HEK293 (cell line): ENCODE measurements around the gene ICOSLG.
A peak's percentile ranks its signal among the peaks of the same experiment; 100 is the strongest.

Experiments
- CTCF ChIA-PET: fragments of 350-600 bp; formaldehyde crosslinking; extraction: SDS; loops from one replicate; lab custom pipeline; 2021; ENCODE audit warnings: antibody characterized with exemption; lab: Yijun Ruan, JAX
- POLR2A ChIA-PET: fragments of 300-600 bp; formaldehyde crosslinking; extraction: SDS; loops from one replicate; lab custom pipeline; 2020; ENCODE audit warnings: antibody characterized with exemption, inconsistent platforms; lab: Yijun Ruan, JAX
- H3K27ac ChIP-seq: fragments of 200-500 bp; sonication (Bioruptor generic); 2 replicates; pipeline ENCODE4 v1.5.1; 2014; ENCODE audit warnings: low read depth, low read length, control low read depth, inconsistent platforms; ENCODE audit errors: extremely low read depth
- H3K36me3 ChIP-seq, 2 experiments: fragments of 200-500 bp in 1 of 2; sonication (Bioruptor generic) in 1 of 2; 1 replicate in 1 of 2; 2 replicates in 1 of 2; pipeline ENCODE4 v1.5.1; 2014 to 2017; ENCODE audit warnings: inconsistent platforms in 2 of 2, low read length in 2 of 2; ENCODE audit not compliant: control insufficient read depth in 2 of 2, insufficient read depth in 1 of 2
- H3K4me1 ChIP-seq: fragments of 200-500 bp; sonication (Bioruptor generic); 2 replicates; pipeline ENCODE4 v1.5.1; 2014; ENCODE audit warnings: mild to moderate bottlenecking, low read length, inconsistent platforms; ENCODE audit not compliant: control insufficient read depth, insufficient read depth
- H3K4me3 ChIP-seq: 2 replicates; pipeline ENCODE4 v1.5.1; 2011; ENCODE audit warnings: low read depth, mild to moderate bottlenecking, control low read depth, low read length, moderate library complexity
- H3K9me3 ChIP-seq: fragments of 200-500 bp; sonication (Bioruptor generic); 2 replicates; pipeline ENCODE4 v1.5.1; 2014; ENCODE audit warnings: low read depth, low read length, inconsistent platforms; ENCODE audit not compliant: control insufficient read depth, insufficient read depth
- BCL11B ChIP-seq: fragments of 450-650 bp; formaldehyde crosslinking; IDR thresholded peaks from 2 replicates; pipeline ENCODE4 v1.5.1; 2016; ENCODE audit warnings: low read depth, missing biosample characterization, missing genetic modification characterization
- EGR2 ChIP-seq: fragments of 450-650 bp; formaldehyde crosslinking; IDR thresholded peaks from 2 replicates; pipeline ENCODE4 v1.5.1; 2016; ENCODE audit warnings: low read depth, missing biosample characterization, missing genetic modification characterization
- GLI2 ChIP-seq: fragments of 450-650 bp; formaldehyde crosslinking; IDR thresholded peaks from 2 replicates; pipeline ENCODE4; 2017; ENCODE audit warnings: missing biosample characterization, missing genetic modification characterization, low read depth, borderline replicate concordance
- HOXC10 ChIP-seq: sonication (generic); formaldehyde crosslinking; IDR thresholded peaks from 2 replicates; pipeline ENCODE4 v1.8.1; 2023; ENCODE audit warnings: mild to moderate bottlenecking, missing genetic modification reagents
- HOXD13 ChIP-seq: sonication (generic); formaldehyde crosslinking; IDR thresholded peaks from 2 replicates; pipeline ENCODE4 v1.8.0; 2022; ENCODE audit warnings: missing genetic modification reagents, borderline replicate concordance
- KLF1 ChIP-seq: fragments of 450-650 bp; formaldehyde crosslinking; IDR thresholded peaks from 2 replicates; pipeline ENCODE4 v1.5.1; 2016; ENCODE audit warnings: missing biosample characterization, missing genetic modification characterization
- PRDM1 ChIP-seq: fragments of 450-650 bp; formaldehyde crosslinking; IDR thresholded peaks from 2 replicates; pipeline ENCODE4; 2016; ENCODE audit warnings: missing biosample characterization, missing genetic modification characterization
- SETDB1 ChIP-seq: IDR thresholded peaks from one replicate; pipeline ENCODE4 v1.6.1; 2017; ENCODE audit warnings: mild to moderate bottlenecking, low read length, moderate library complexity, mixed read lengths; ENCODE audit not compliant: insufficient read length
- SP2 ChIP-seq: fragments of 450-650 bp; formaldehyde crosslinking; IDR thresholded peaks from 2 replicates; pipeline ENCODE4 v1.5.1; 2016; ENCODE audit warnings: missing biosample characterization, missing genetic modification characterization
- SP3 ChIP-seq: fragments of 450-650 bp; formaldehyde crosslinking; IDR thresholded peaks from 2 replicates; pipeline ENCODE4 v1.5.1; 2016; ENCODE audit warnings: missing biosample characterization, missing genetic modification characterization
- ZFHX2 ChIP-seq: fragments of 450-650 bp; formaldehyde crosslinking; conservative IDR thresholded peaks from 2 replicates; pipeline ENCODE4 v1.5.1; 2016; ENCODE audit warnings: missing biosample characterization, missing genetic modification characterization
- ZNF114 ChIP-seq: fragments of 450-650 bp; formaldehyde crosslinking; IDR thresholded peaks from 2 replicates; pipeline ENCODE4 v1.5.0; 2017; ENCODE audit warnings: missing biosample characterization, missing genetic modification characterization
- ZNF121 ChIP-seq: fragments of 450-650 bp; formaldehyde crosslinking; IDR thresholded peaks from 2 replicates; pipeline ENCODE4 v1.5.1; 2016; ENCODE audit warnings: missing biosample characterization, missing genetic modification characterization
- ZNF175 ChIP-seq: fragments of 450-650 bp; formaldehyde crosslinking; IDR thresholded peaks from 2 replicates; pipeline ENCODE4 v1.5.1; 2016; ENCODE audit warnings: missing biosample characterization, missing genetic modification characterization
- ZNF19 ChIP-seq: fragments of 450-650 bp; formaldehyde crosslinking; IDR thresholded peaks from 2 replicates; pipeline ENCODE4; 2016; ENCODE audit warnings: missing biosample characterization, missing genetic modification characterization, low read depth
- ZNF202 ChIP-seq: fragments of 450-650 bp; formaldehyde crosslinking; IDR thresholded peaks from 2 replicates; pipeline ENCODE4 v1.5.1; 2016; ENCODE audit warnings: missing biosample characterization, missing genetic modification characterization, borderline replicate concordance
- ZNF394 ChIP-seq: fragments of 450-650 bp; formaldehyde crosslinking; IDR thresholded peaks from 2 replicates; pipeline ENCODE4 v1.5.1; 2016; ENCODE audit warnings: missing biosample characterization, missing genetic modification characterization, mild to moderate bottlenecking, moderate library complexity, borderline replicate concordance
- ZNF600 ChIP-seq: fragments of 450-650 bp; formaldehyde crosslinking; IDR thresholded peaks from 2 replicates; pipeline ENCODE4 v1.5.1; 2016; ENCODE audit warnings: missing biosample characterization, missing genetic modification characterization
- ZNF624 ChIP-seq: fragments of 450-650 bp; formaldehyde crosslinking; IDR thresholded peaks from 2 replicates; pipeline ENCODE4 v1.5.1; 2017; ENCODE audit warnings: missing biosample characterization, missing genetic modification characterization
- ZNF707 ChIP-seq: fragments of 450-650 bp; formaldehyde crosslinking; IDR thresholded peaks from 2 replicates; pipeline ENCODE4 v1.5.1; 2016; ENCODE audit warnings: missing biosample characterization, missing genetic modification characterization
- ZNF768 ChIP-seq: fragments of 450-650 bp; formaldehyde crosslinking; IDR thresholded peaks from 2 replicates; pipeline ENCODE4 v1.5.1; 2018; ENCODE audit warnings: missing biosample characterization, mild to moderate bottlenecking, missing genetic modification characterization
- ZSCAN23 ChIP-seq: fragments of 450-650 bp; formaldehyde crosslinking; IDR thresholded peaks from 2 replicates; pipeline ENCODE4 v1.5.1; 2016; ENCODE audit warnings: missing biosample characterization, missing genetic modification characterization
- ZXDB ChIP-seq: fragments of 450-650 bp; formaldehyde crosslinking; IDR thresholded peaks from 2 replicates; pipeline ENCODE4 v1.5.1; 2016; ENCODE audit warnings: missing biosample characterization, missing genetic modification characterization
- TF ChIP-seq, protein P1 (sequence below): fragments of 450-650 bp; formaldehyde crosslinking; IDR thresholded peaks from 2 replicates; pipeline ENCODE4 v1.5.1; 2016; ENCODE audit warnings: missing biosample characterization, missing genetic modification characterization

ICOSLG gene

DNA sequence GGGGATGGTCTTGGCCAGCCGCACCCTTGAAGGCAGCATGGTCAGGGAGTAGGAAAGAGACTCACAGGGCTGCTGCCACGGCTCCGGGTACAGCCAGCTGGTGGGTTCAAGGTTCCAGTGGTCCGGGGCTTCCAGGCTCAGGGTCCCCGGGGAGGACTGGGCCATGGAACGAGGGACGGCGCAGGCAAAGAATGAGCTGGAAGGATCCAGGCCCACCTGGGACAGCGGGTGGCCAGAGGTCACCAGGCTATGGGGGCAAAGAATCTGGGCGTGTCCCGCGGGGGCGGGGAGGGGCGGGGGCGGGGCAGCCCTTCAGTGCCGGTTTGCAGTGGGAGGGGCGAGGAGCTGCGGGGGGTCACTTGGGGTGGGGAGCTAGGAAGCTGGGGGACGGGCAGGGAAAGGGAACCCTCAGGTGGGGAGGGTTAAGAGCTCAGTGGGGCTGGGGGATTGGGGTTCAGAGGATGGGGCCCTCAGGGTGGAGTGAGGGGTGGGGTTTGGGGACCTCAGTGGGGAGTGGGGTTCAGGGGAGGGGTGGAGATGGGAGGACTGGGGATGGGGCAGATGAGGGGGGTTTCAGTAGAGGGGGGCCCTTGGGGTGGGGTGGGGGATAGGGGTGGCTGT, 21.0 kb upstream of the ICOSLG start, which contains the start of gene DNMT3L (continued):
- no peak for TF ChIP-seq SP3
- TF ChIP-seq, all 188 proteins: peak for 4

DNA sequence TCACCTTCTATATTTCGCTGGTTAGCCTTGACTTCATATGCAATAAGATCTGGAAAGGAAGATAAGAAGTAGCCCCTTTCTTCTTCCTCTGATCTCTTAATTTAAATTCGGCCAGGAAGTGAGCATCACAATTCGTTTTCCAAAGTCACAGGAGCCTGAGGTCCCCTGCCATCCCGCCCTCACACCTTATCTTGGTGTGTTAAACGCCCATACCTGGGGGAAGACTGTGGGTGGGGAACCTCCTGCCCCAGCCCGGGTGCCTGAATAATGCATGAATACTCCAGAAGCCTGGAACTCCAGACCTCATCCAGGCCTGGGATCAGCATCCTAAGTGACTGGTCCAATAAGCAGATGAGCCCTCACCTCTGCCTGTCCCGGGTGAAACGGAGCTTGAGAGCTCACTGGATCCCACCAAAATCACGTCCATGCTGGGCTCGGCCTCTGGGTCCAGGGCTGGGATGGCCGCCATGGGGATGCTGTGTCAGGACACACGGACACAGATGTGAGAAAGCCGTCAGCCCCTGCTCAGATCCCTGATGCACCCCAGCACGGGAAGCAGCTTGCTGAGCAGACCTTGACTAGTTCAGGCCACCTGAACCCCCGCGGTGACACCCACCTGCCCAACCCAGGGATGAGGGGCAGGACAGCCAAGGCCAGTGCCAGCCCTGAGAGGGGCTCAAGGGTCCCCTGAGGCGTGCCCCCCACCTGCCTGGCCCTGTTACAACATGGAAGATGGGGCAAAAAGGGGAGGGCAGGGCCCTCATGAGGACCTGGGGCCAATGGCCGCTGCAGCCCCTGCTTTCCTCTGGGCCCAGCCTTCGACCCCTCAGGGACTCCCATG, 20.3 kb upstream of the ICOSLG start:
- H3K27ac ChIP-seq: no peak overlapping the region

DNA sequence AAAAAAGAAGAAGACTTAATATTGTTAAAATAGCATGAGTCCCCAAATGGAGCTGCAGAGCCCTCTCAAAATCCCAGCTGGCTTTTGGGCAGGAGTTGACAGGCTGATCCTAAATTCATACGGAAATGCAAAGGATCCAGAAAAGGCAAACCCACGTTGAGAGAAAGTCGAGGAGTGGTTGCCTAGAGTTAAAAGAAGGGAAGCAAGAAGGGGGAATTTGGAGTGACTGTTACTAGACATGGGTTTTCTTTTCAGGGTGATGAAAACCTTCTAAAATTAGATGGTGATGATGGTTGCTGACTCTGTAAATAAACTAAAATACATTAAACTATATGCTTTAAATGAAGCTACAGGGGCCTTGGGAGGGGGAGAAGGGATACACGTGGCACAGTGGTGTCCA, 19.3 kb upstream of the ICOSLG start:
- CTCF ChIA-PET: interaction anchor here (1.0 kb wide), 1 partner anchor 216 kb away, joined by 3 read pairs; no protein-coding TSS in a partner anchor
- H3K4me3 ChIP-seq: no peak overlapping the region
- H3K9me3 ChIP-seq: no peaks in the 10 kb centered on the region
- H3K36me3 ChIP-seq: no peaks in the 10 kb centered on the region
- H3K4me1 ChIP-seq: no peaks in the 10 kb centered on the region
- TF ChIP-seq ZNF175 (tag by site-specific recombination) (no peak), ZNF114 (no peak), ZNF394 (no peak), ZNF202 (no peak), HOXD13 (CRISPR knock-in tag) (no peak), ZSCAN23 (tag by site-specific recombination) (no peak), ZNF19 (tag by site-specific recombination) (no peak), SP2 (tag by site-specific recombination) (no peak)
- TF ChIP-seq, protein P1, sequence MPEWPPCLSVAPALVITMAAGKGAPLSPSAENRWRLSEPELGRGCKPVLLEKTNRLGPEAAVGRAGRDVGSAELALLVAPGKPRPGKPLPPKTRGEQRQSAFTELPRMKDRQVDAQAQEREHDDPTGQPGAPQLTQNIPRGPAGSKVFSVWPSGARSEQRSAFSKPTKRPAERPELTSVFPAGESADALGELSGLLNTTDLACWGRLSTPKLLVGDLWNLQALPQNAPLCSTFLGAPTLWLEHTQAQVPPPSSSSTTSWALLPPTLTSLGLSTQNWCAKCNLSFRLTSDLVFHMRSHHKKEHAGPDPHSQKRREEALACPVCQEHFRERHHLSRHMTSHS: no peak
- POLR2A ChIA-PET: no interaction called here
- no peak overlapping the region for H3K27ac ChIP-seq

More for the DNA sequence above, 20.3 kb upstream of the ICOSLG start:
- Histone ChIP-seq H3K4me1 (no peaks in the 10 kb centered on the region), H3K4me3 (no peak overlapping the region), H3K9me3 (no peaks in the 10 kb centered on the region)
- CTCF ChIA-PET: interaction anchor here (1.0 kb wide), 1 partner anchor 215 kb away, joined by 3 read pairs; no protein-coding TSS in a partner anchor
- POLR2A ChIA-PET: interaction anchor here (0.6 kb wide), 1 partner anchor 9 kb away, joined by 4 read pairs; no protein-coding TSS in a partner anchor
- TF ChIP-seq EGR2 (tag by site-specific recombination) (peak; percentile 87), ZNF600 (tag by site-specific recombination) (no peak), ZFHX2 (tag by site-specific recombination) (peak; percentile 56), ZNF121 (no peak)
- TF ChIP-seq, all 188 proteins: peak for 2
- H3K36me3 ChIP-seq: no peaks in the 10 kb centered on the region

DNA sequence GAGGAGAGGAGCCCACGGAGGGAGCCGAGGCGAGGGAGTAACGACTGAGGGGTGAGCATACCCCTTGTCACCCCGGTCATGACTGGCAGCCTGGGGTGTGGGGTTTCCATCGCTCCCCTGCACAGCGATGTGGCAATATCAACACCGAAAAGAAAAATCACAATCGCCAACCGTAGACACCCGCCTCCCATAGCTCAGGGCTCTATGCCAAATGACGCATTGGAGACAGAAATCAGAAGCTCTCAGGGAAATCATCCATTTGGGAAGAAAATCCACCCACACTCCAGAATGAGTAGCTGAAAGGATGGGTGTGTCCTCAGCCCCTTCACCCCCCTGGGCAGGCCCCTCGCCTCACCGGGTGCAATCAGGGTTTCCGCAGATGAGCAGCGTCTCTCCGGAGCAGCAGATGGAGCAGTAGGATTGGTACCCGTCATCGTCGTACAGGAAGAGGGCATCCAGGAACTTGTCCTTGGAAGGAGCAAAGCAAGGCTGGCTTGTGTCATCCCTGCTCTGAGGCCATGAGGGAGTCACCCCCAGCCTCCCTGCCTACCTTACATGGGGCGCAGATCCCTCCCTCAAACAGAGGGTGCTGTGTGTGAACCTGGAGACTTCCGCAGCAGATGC, 18.5 kb upstream of the ICOSLG start:
- POLR2A ChIA-PET: no interaction called here
- TF ChIP-seq ZFHX2 (tag by site-specific recombination): peak; percentile 8; the same call in 1 of the 2 replicates
- TF ChIP-seq SETDB1: no peak
- TF ChIP-seq PRDM1 (tag by site-specific recombination): no peak
- TF ChIP-seq ZNF768 (tag by site-specific recombination): no peak
- no peak for TF ChIP-seq BCL11B (tag by site-specific recombination)
- TF ChIP-seq ZNF707 (tag by site-specific recombination): no peak
- TF ChIP-seq ZXDB (tag by site-specific recombination): no peak
- TF ChIP-seq GLI2 (tag by site-specific recombination): no peak
- TF ChIP-seq HOXC10 (CRISPR knock-in tag): no peak
- no peak for TF ChIP-seq ZNF624
- TF ChIP-seq ZSCAN23 (tag by site-specific recombination): no peak
- peak; percentile 43; the same call in 1 of the 2 replicates for TF ChIP-seq KLF1 (tag by site-specific recombination)
- TF ChIP-seq EGR2 (tag by site-specific recombination): 0 out of 2 replicates have a peak, but pooled peaks have one; percentile 4
- no peaks in the 10 kb centered on the region for H3K9me3 ChIP-seq
- H3K27ac ChIP-seq: no peak overlapping the region
- no peak overlapping the region for H3K4me3 ChIP-seq
- H3K4me1 ChIP-seq: no peaks in the 10 kb centered on the region
- CTCF ChIA-PET: no interaction called here
- no peaks in the 10 kb centered on the region for H3K36me3 ChIP-seq
